Measurements from ENCODE around the gene NOTCH1.
A peak's percentile ranks its signal among the peaks of the same experiment; 100 is the strongest.
"Not testable (repeated sequence)": the region's sequence is repeated elsewhere in the genome, so short reads cannot be mapped to it uniquely, and the experiment has no call there.

NOTCH1 gene

GRCh38 chr9:136560586-136560985, 14.7 kb upstream of the NOTCH1 start:
- ATAC-seq (no peak), DNase-seq (no peak)
- Mint-ChIP-seq H3K27ac (no peak overlapping the region), H3K9me3 (peaks cover 7 to 23% of the 10 kb centered on the region in 2 donors), H3K4me1 (peaks cover 15% of the 10 kb centered on the region), H3K4me3 (no peak overlapping the region), H3K27me3 (no peaks in the 10 kb centered on the region)

- not testable (repeated sequence) for ATAC-seq
These were observed 13.5 kb upstream of the NOTCH1 start for GRCh38 chr9:136559371-136559770.

GRCh38 chr9:136558846-136559245, 13.0 kb upstream of the NOTCH1 start:
- H3K27ac Mint-ChIP-seq, ATAC-seq, H3K4me3 Mint-ChIP-seq, H3K27me3 Mint-ChIP-seq, DNase-seq: not testable (repeated sequence)
- Mint-ChIP-seq H3K4me1 (peaks cover 15% of the 10 kb centered on the region), H3K9me3 (peaks cover 7 to 23% of the 10 kb centered on the region in 2 donors)

More at GRCh38 chr9:136559371-136559770, 13.5 kb upstream of the NOTCH1 start:
- not testable (repeated sequence) for H3K4me3 Mint-ChIP-seq, H3K27ac Mint-ChIP-seq, DNase-seq, H3K27me3 Mint-ChIP-seq
- H3K4me1 Mint-ChIP-seq = peaks cover 15% of the 10 kb centered on the region
- peaks cover 7 to 23% of the 10 kb centered on the region in 2 donors for H3K9me3 Mint-ChIP-seq

- Mint-ChIP-seq H3K4me3 (no peak overlapping the region), H3K4me1 (peaks cover 12% of the 10 kb centered on the region), H3K9me3 (peaks cover 7 to 23% of the 10 kb centered on the region in 2 donors), H3K27me3 (no peaks in the 10 kb centered on the region), H3K27ac (peak overlapping the region in 1 of 2 donors; percentile 9)
- DNase-seq = no peak
- no peak for ATAC-seq
These were observed 12.5 kb upstream of the NOTCH1 start for GRCh38 chr9:136558373-136558772.

- DNase-seq (no peak), ATAC-seq (no peak)
- peaks cover 7 to 23% of the 10 kb centered on the region in 2 donors for H3K9me3 Mint-ChIP-seq
- H3K27ac Mint-ChIP-seq = no peak overlapping the region
- peaks cover 12% of the 10 kb centered on the region for H3K4me1 Mint-ChIP-seq
- H3K4me3 Mint-ChIP-seq = no peak overlapping the region
- H3K27me3 Mint-ChIP-seq = no peaks in the 10 kb centered on the region
These were observed 11.2 kb upstream of the NOTCH1 start for GRCh38 chr9:136557036-136557435.

- Mint-ChIP-seq H3K27me3 (no peaks in the 10 kb centered on the region), H3K9me3 (peaks cover 7 to 23% of the 10 kb centered on the region in 2 donors), H3K4me1 (peaks cover 21% of the 10 kb centered on the region), H3K27ac (no peak overlapping the region), H3K4me3 (no peak overlapping the region)
- ATAC-seq = no peak
- no peak for DNase-seq
These were observed 10.3 kb upstream of the NOTCH1 start for GRCh38 chr9:136556166-136556565.

GRCh38 chr9:136554870-136555269, 9.0 kb upstream of the NOTCH1 start:
- DNase-seq = no peak

GRCh38 chr9:136553581-136553980, 7.7 kb upstream of the NOTCH1 start:
- H3K27me3 Mint-ChIP-seq = no peaks in the 10 kb centered on the region
- no peak overlapping the region for H3K4me3 Mint-ChIP-seq
- H3K27ac Mint-ChIP-seq = no peak overlapping the region
- no peak for DNase-seq
- H3K9me3 Mint-ChIP-seq = peaks cover 2% of the 10 kb centered on the region in 2 donors
- no peak for ATAC-seq
- H3K4me1 Mint-ChIP-seq = peaks cover 38% of the 10 kb centered on the region

More at GRCh38 chr9:136554870-136555269, 9.0 kb upstream of the NOTCH1 start:
- H3K4me3 Mint-ChIP-seq = no peak overlapping the region
- H3K27me3 Mint-ChIP-seq = no peaks in the 10 kb centered on the region
- peaks cover 7 to 13% of the 10 kb centered on the region in 2 donors for H3K9me3 Mint-ChIP-seq
- no peak for ATAC-seq
- peaks cover 34% of the 10 kb centered on the region for H3K4me1 Mint-ChIP-seq
- no peak overlapping the region for H3K27ac Mint-ChIP-seq

GRCh38 chr9:136552117-136552703, 6.4 kb upstream of the NOTCH1 start:
- peak overlapping the region in 1 of 2 donors; percentile 8 for H3K4me3 Mint-ChIP-seq
- H3K27me3 Mint-ChIP-seq = no peaks in the 10 kb centered on the region
- peaks cover 44% of the 10 kb centered on the region for H3K4me1 Mint-ChIP-seq
- H3K27ac Mint-ChIP-seq = peak overlapping the region in 1 of 2 donors; percentile 21
- ATAC-seq (no peak), DNase-seq (no peak)
- no peaks in the 10 kb centered on the region for H3K9me3 Mint-ChIP-seq

- DNase-seq = no peak
- peaks cover 50% of the 10 kb centered on the region for H3K4me1 Mint-ChIP-seq
- no peak for ATAC-seq
- H3K9me3 Mint-ChIP-seq = no peaks in the 10 kb centered on the region
- H3K27ac Mint-ChIP-seq = peak overlapping the region; percentile 21 to 59
- peak overlapping the region; percentile 62 to 80 for H3K4me3 Mint-ChIP-seq
- H3K27me3 Mint-ChIP-seq = no peaks in the 10 kb centered on the region
These were observed 5.7 kb upstream of the NOTCH1 start for GRCh38 chr9:136551401-136552116.

- H3K9me3 Mint-ChIP-seq = no peaks in the 10 kb centered on the region
- peaks cover 52% of the 10 kb centered on the region for H3K4me1 Mint-ChIP-seq
- H3K4me3 Mint-ChIP-seq = peak overlapping the region in 1 of 2 donors; percentile 62
- DNase-seq (no peak), ATAC-seq (no peak)
- no peaks in the 10 kb centered on the region for H3K27me3 Mint-ChIP-seq
- H3K27ac Mint-ChIP-seq = peak overlapping the region; percentile 7 to 86
These were observed 4.8 kb upstream of the NOTCH1 start for GRCh38 chr9:136550439-136551289.

GRCh38 chr9:136549010-136549980, 3.4 kb upstream of the NOTCH1 start:
- ATAC-seq (no peak), DNase-seq (no peak)
- no peaks in the 10 kb centered on the region for H3K9me3 Mint-ChIP-seq
- peaks cover 55% of the 10 kb centered on the region for H3K4me1 Mint-ChIP-seq
- no peak overlapping the region for H3K4me3 Mint-ChIP-seq
- H3K27ac Mint-ChIP-seq = no peak overlapping the region
- no peaks in the 10 kb centered on the region for H3K27me3 Mint-ChIP-seq

GRCh38 chr9:136547508-136548215, 1.8 kb upstream of the NOTCH1 start:
- peak overlapping the region in 1 of 2 donors; percentile 86 for H3K4me3 Mint-ChIP-seq
- DNase-seq (no peak), ATAC-seq (no peak)
- peaks cover 72% of the 10 kb centered on the region for H3K4me1 Mint-ChIP-seq
- no peak overlapping the region for H3K27ac Mint-ChIP-seq
- H3K27me3 Mint-ChIP-seq = no peaks in the 10 kb centered on the region
- no peaks in the 10 kb centered on the region for H3K9me3 Mint-ChIP-seq

All from stimulated activated naive CD8-positive, alpha-beta T cell treated with anti-CD3 and anti-CD28 coated beads, Interleukin-15, amount 100 ng/mL, for 72 hours (primary cell).